A549 (cell line): ENCODE results near the gene KEL.

Experiments
- CHD4 ChIP-seq: fragments of 200-600 bp; sonication (generic); IDR thresholded peaks from 2 replicates; pipeline ENCODE4 v1.6.1; 2016; ENCODE audit warnings: antibody characterized with exemption, mild to moderate bottlenecking, borderline replicate concordance
- CTCF ChIP-seq: fragments of >200 bp; sonication (Bioruptor Twin); formaldehyde crosslinking; IDR thresholded peaks from 3 replicates; pipeline ENCODE4 v1.5.1; 2016
- HDAC2 ChIP-seq: fragments of 200-600 bp; sonication (generic); IDR thresholded peaks from 2 replicates; pipeline ENCODE4 v1.6.1; 2016
- MAX ChIP-seq: IDR thresholded peaks from 2 replicates; pipeline ENCODE4 v1.6.1; 2012
- MAZ ChIP-seq: fragments of 150-350 bp; IDR thresholded peaks from 2 replicates; pipeline ENCODE4 v1.6.1; 2014; ENCODE audit warnings: antibody characterized with exemption, low read depth, low read length, borderline replicate concordance
- POLR2A ChIP-seq: IDR thresholded peaks from 2 replicates; pipeline ENCODE4 v1.6.1; 2012; ENCODE audit warnings: mild to moderate bottlenecking, low read length
- RAD21 ChIP-seq, 2 experiments: fragments of >200 bp in 1 of 2; sonication (Bioruptor Twin) in 1 of 2; formaldehyde crosslinking in 1 of 2; IDR thresholded peaks in 1 of 2; conservative IDR thresholded peaks in 1 of 2; 2 replicates in 1 of 2; 3 replicates in 1 of 2; pipeline ENCODE4 v1.6.1; 2012 to 2018; ENCODE audit warnings: inconsistent platforms in 1 of 2
- REST ChIP-seq: fragments of 200-600 bp; sonication (generic); IDR thresholded peaks from 2 replicates; pipeline ENCODE4 v1.6.1; 2016; ENCODE audit warnings: antibody characterized with exemption, mild to moderate bottlenecking, moderate library complexity
- SMC3 ChIP-seq: fragments of >200 bp; sonication (Bioruptor Twin); formaldehyde crosslinking; IDR thresholded peaks from 3 replicates; pipeline ENCODE4 v1.6.1; 2018; ENCODE audit warnings: inconsistent platforms
- TP53 ChIP-seq: fragments of 250-450 bp; sonication (Bioruptor Pico); IDR thresholded peaks from 2 replicates; pipeline ENCODE4 v1.5.0; 2021; ENCODE audit warnings: mild to moderate bottlenecking, moderate library complexity

- TF ChIP-seq CTCF (no peak), HDAC2 (no peak), POLR2A (no peak), MAZ (no peak), REST (no peak), CHD4 (no peak), MAX (no peak), RAD21 (conservative IDR thresholded peaks at IDR 0.05 in 1 of 2, IDR thresholded peaks at IDR 0.05 in 1 of 2) (no peak), SMC3 (no peak), TP53 (no peak)
Observed at GRCh38 chr7:143002898-143003297, 40.7 kb upstream of the KEL start.
